A549 (cell line): ENCODE data around the gene ELF2.

Source experiments
- CTCF ChIP-seq: fragments of >200 bp; sonication (Bioruptor Twin); formaldehyde crosslinking; IDR thresholded peaks from 3 replicates; pipeline ENCODE4 v1.5.1; 2016
- POLR2A ChIP-seq: IDR thresholded peaks from 2 replicates; pipeline ENCODE4 v1.6.1; 2012; ENCODE audit warnings: mild to moderate bottlenecking, low read length
- REST ChIP-seq: fragments of 200-600 bp; sonication (generic); IDR thresholded peaks from 2 replicates; pipeline ENCODE4 v1.6.1; 2016; ENCODE audit warnings: antibody characterized with exemption, mild to moderate bottlenecking, moderate library complexity

GRCh38 chr4:139210486-139210885, 33.5 kb upstream of the ELF2 start:
- TF ChIP-seq CTCF (no peak), POLR2A (no peak), REST (no peak)
